ENCODE measurements around the gene TNNC1. TPM values are rescaled to one million over a fixed set of nuclear protein-coding genes. Genes with fewer than 3 reads are reported as not detected.

The TNNC1 gene
- total RNA-seq (2014; rRNA removed; shearing (Covaris generic)) = 0.30 TPM in 1 of 2 replicates, not detected in the other
- 3.1 TPM in 1 of 2 replicates, not detected in the other for polyA plus RNA-seq (2014; cell fraction: nucleus; rRNA removed)

GRCh38 chr3:52453496-52454249 is at the start of gene TNNC1:
Gene TNNC1 (minus strand): TSS chr3:52454041. CDS start chr3:52454015, 26 bp downstream.
- no peak for DNase-seq (ENCODE audit: extremely low read depth, low read depth)

GRCh38 chr3:52502808-52503350 is 49.0 kb upstream of the TNNC1 start:
- DNase-seq (ENCODE audit: extremely low read depth, low read depth) = no peak

- DNase-seq (ENCODE audit: extremely low read depth, low read depth) = no peak
Measured at GRCh38 chr3:52502001-52502400, 48.2 kb upstream of the TNNC1 start.

- no peak for DNase-seq (ENCODE audit: extremely low read depth, low read depth)
Measured at GRCh38 chr3:52501046-52501445, 47.2 kb upstream of the TNNC1 start.

- no peak for DNase-seq (ENCODE audit: extremely low read depth, low read depth)
Measured at GRCh38 chr3:52498137-52499054, 44.6 kb upstream of the TNNC1 start.

- no peak for DNase-seq (ENCODE audit: extremely low read depth, low read depth)
Measured at GRCh38 chr3:52495777-52496602, 42.1 kb upstream of the TNNC1 start.

GRCh38 chr3:52494886-52495495 is 41.1 kb upstream of the TNNC1 start, which contains the start of gene STAB1:
Gene STAB1 (plus strand): TSS chr3:52495338. CDS start chr3:52495414, 76 bp downstream.
- DNase-seq (ENCODE audit: extremely low read depth, low read depth) = no peak

GRCh38 chr3:52494445-52494844 is 40.6 kb upstream of the TNNC1 start:
- no peak for DNase-seq (ENCODE audit: extremely low read depth, low read depth)

- no peak for DNase-seq (ENCODE audit: extremely low read depth, low read depth)
Measured at GRCh38 chr3:52493232-52494017, 39.6 kb upstream of the TNNC1 start.

- DNase-seq (ENCODE audit: extremely low read depth, low read depth) = no peak
Measured at GRCh38 chr3:52492059-52492458, 38.2 kb upstream of the TNNC1 start.

- no peak for DNase-seq (ENCODE audit: extremely low read depth, low read depth)
Measured at GRCh38 chr3:52490939-52491526, 37.2 kb upstream of the TNNC1 start.

- DNase-seq (ENCODE audit: extremely low read depth, low read depth) = no peak
Measured at GRCh38 chr3:52490035-52490938, 36.4 kb upstream of the TNNC1 start.

GRCh38 chr3:52489453-52489852 is 35.6 kb upstream of the TNNC1 start:
- no peak for DNase-seq (ENCODE audit: extremely low read depth, low read depth)

GRCh38 chr3:52488746-52489145 is 34.9 kb upstream of the TNNC1 start:
- no peak for DNase-seq (ENCODE audit: extremely low read depth, low read depth)

- no peak for DNase-seq (ENCODE audit: extremely low read depth, low read depth)
Measured at GRCh38 chr3:52487788-52488691, 34.2 kb upstream of the TNNC1 start.

GRCh38 chr3:52487050-52487787 is 33.4 kb upstream of the TNNC1 start:
- no peak for DNase-seq (ENCODE audit: extremely low read depth, low read depth)
